GM21526 (cell line): Measurements from ENCODE around the gene NFYC.
"Not testable (repeated sequence)": the region's sequence is repeated elsewhere in the genome, so short reads cannot be mapped to it uniquely, and the experiment has no call there.

Experiments
- ATAC-seq: cut with Tn5 transposase; IDR thresholded peaks from one replicate; pipeline ENCODE4 v1.9.1; 2021; ENCODE audit warnings: moderate library complexity; ENCODE audit not compliant: unreplicated experiment, low FRiP score

NFYC gene

GRCh38 chr1:40664791-40665190, 26.7 kb upstream of the NFYC start:
- ATAC-seq: no peak

GRCh38 chr1:40665335-40666171, 26.0 kb upstream of the NFYC start, which contains the start of gene RIMS3:
RIMS3 (minus strand) TSS chr1:40665682; CDS start chr1:40641925, 23,757 bp downstream.
- ATAC-seq: peak; percentile 58

GRCh38 chr1:40668769-40669525, 22.6 kb upstream of the NFYC start:
- no peak for ATAC-seq

- no peak for ATAC-seq
Measured at GRCh38 chr1:40673452-40673851, 18.1 kb upstream of the NFYC start.

- no peak for ATAC-seq
Measured at GRCh38 chr1:40676501-40676900, 15.0 kb upstream of the NFYC start.

GRCh38 chr1:40679165-40679953, 12.1 kb upstream of the NFYC start:
- ATAC-seq: no peak

- no peak for ATAC-seq
Measured at GRCh38 chr1:40684669-40685068, 6.8 kb upstream of the NFYC start.

- ATAC-seq: no peak
Measured at GRCh38 chr1:40687059-40687458, 4.4 kb upstream of the NFYC start.

- no peak for ATAC-seq
Measured at GRCh38 chr1:40687661-40688060, 3.8 kb upstream of the NFYC start.

GRCh38 chr1:40689737-40690136, 1.8 kb upstream of the NFYC start:
- no peak for ATAC-seq

GRCh38 chr1:40690771-40691537, 550 bp upstream of the NFYC start:
- no peak for ATAC-seq

GRCh38 chr1:40692429-40692895, 958 bp downstream of the NFYC start:
- no peak for ATAC-seq

GRCh38 chr1:40693425-40693824, 1.9 kb downstream of the NFYC start:
- no peak for ATAC-seq

GRCh38 chr1:40694353-40694874, 2.9 kb downstream of the NFYC start:
- ATAC-seq: no peak

GRCh38 chr1:40696294-40696693, 4.8 kb downstream of the NFYC start:
- ATAC-seq: no peak

- ATAC-seq: no peak
Measured at GRCh38 chr1:40697436-40697835, 5.9 kb downstream of the NFYC start.

GRCh38 chr1:40699787-40700186, 8.3 kb downstream of the NFYC start:
- ATAC-seq: peak; percentile 57

GRCh38 chr1:40701684-40702083, 10.2 kb downstream of the NFYC start:
- ATAC-seq: no peak

- not testable (repeated sequence) for ATAC-seq
Measured at GRCh38 chr1:40702810-40703209, 11.3 kb downstream of the NFYC start.

GRCh38 chr1:40703316-40703715, 11.8 kb downstream of the NFYC start:
- no peak for ATAC-seq
